Hematopoietic multipotent progenitor cell treated with erythropoietin and hydrocortisone succinate and interleukin-3 and kit ligand, for 4 days (in vitro differentiated cells): ENCODE measurements around the gene MARCHF6.

Experiments
- DNase-seq: peaks from one replicate; pipeline ENCODE4 v3.0.0-alpha.2; 2015

Gene MARCHF6

GRCh38 chr5:10384483-10384882, 31.0 kb downstream of the MARCHF6 start:
- no peak for DNase-seq

GRCh38 chr5:10387690-10388089, 34.2 kb downstream of the MARCHF6 start:
- peak; percentile 25 for DNase-seq

GRCh38 chr5:10391130-10391529, 37.6 kb downstream of the MARCHF6 start:
- DNase-seq = no peak

- DNase-seq = peak; percentile 60
Measured at GRCh38 chr5:10392567-10393328, 39.3 kb downstream of the MARCHF6 start.

GRCh38 chr5:10393491-10393890, 40.0 kb downstream of the MARCHF6 start:
- no peak for DNase-seq

GRCh38 chr5:10396552-10396951, 43.1 kb downstream of the MARCHF6 start:
- no peak for DNase-seq

GRCh38 chr5:10399839-10400238, 46.3 kb downstream of the MARCHF6 start:
- DNase-seq = no peak

GRCh38 chr5:10400411-10400810, 46.9 kb downstream of the MARCHF6 start:
- DNase-seq = no peak

GRCh38 chr5:10400831-10401230, 47.3 kb downstream of the MARCHF6 start:
- no peak for DNase-seq

- DNase-seq = peak; percentile 49
Measured at GRCh38 chr5:10401498-10401897, 48.0 kb downstream of the MARCHF6 start.
